CD4-positive, alpha-beta T cell treated with Interferon alpha-2 for 1 hour (primary cell): ENCODE measurements around the gene MAPK14.
A peak's percentile ranks its signal among the peaks of the same experiment; 100 is the strongest.
"Not testable (repeated sequence)": the region's sequence is repeated elsewhere in the genome, so short reads cannot be mapped to it uniquely, and the experiment has no call there.

Experiments used
- DNase-seq, 2 donors: peaks; one replicate each; pipeline ENCODE4 v3.0.0-alpha.2; 2020 to 2022

MAPK14 gene

GRCh38 chr6:36027501-36028087 is at the start of gene MAPK14:
MAPK14 (plus strand) TSS chr6:36027808; CDS start chr6:36028158, 350 bp downstream.
- peak; percentile 99 to 100 for DNase-seq

GRCh38 chr6:35980126-35980525 is 47.5 kb upstream of the MAPK14 start:
- DNase-seq: not testable (repeated sequence)

GRCh38 chr6:35980991-35981645 is 46.5 kb upstream of the MAPK14 start:
- no peak for DNase-seq

DNA sequence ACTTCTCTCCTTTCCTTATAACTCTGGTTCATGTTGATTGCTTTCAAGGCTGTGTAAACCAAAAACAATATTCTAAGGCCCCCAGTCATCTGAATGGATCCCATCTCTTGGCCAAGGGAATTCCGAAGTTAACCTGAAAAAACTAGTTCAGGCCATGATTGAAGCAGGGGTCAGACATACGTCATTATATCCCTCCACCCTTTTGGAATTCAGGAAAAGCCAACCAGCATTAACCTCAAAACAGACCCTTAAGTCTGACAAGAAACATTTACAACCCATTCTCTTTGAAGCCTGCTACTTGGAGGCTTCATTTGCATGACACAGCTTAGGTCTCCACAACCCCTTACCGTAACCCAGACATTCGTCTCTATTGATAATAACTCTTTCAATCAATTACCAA is 42.9 kb upstream of the MAPK14 start:
- DNase-seq: no peak

- not testable (repeated sequence) for DNase-seq
These were observed 39.6 kb upstream of the MAPK14 start for GRCh38 chr6:35988047-35988446.

- no peak for DNase-seq
These were observed 34.5 kb upstream of the MAPK14 start for GRCh38 chr6:35993150-35993549.

DNA sequence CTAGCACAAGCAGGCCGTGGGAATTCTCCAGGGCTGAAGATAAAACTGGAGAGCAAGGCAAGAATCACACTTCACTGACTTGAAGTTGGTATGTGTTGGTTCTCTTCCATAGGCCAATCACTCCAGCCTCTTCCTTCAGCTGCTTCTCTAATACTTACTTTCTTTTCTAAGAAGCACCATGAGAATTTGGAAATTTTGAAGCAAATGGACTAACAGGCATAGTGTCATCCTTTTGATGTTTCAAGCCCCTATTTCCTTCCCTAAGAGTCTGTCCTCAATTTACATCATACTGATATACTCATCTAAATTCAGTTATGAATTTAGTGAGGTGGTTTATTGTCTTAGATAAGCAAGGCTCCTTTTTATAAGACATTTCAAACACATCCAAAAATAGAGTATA is 27.2 kb upstream of the MAPK14 start:
- no peak for DNase-seq

- no peak for DNase-seq
These were observed 11.9 kb upstream of the MAPK14 start for GRCh38 chr6:36015666-36016065.

- no peak for DNase-seq
These were observed 9.3 kb upstream of the MAPK14 start for GRCh38 chr6:36018339-36018738.

DNA sequence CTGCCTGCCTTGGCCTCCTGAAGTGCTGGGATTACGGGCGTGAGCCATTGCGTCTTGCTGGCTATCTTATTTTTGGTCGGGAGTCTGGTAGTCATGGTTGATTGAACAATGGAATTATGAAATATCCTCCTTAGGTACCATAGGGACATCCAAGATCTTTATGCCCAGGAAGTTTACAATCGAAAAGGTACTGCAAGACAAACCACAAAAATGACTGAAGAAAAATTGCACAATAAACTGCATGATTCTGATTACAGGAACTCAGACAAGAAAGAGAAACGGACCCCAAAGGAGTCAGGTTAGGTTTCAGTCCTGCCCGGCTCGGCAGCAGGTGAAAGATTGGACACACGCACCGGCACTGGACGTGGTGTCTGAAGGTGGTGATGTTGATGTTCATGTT is 8.4 kb upstream of the MAPK14 start:
- no peak for DNase-seq

GRCh38 chr6:36020154-36020553 is 7.5 kb upstream of the MAPK14 start:
- DNase-seq: no peak

DNA sequence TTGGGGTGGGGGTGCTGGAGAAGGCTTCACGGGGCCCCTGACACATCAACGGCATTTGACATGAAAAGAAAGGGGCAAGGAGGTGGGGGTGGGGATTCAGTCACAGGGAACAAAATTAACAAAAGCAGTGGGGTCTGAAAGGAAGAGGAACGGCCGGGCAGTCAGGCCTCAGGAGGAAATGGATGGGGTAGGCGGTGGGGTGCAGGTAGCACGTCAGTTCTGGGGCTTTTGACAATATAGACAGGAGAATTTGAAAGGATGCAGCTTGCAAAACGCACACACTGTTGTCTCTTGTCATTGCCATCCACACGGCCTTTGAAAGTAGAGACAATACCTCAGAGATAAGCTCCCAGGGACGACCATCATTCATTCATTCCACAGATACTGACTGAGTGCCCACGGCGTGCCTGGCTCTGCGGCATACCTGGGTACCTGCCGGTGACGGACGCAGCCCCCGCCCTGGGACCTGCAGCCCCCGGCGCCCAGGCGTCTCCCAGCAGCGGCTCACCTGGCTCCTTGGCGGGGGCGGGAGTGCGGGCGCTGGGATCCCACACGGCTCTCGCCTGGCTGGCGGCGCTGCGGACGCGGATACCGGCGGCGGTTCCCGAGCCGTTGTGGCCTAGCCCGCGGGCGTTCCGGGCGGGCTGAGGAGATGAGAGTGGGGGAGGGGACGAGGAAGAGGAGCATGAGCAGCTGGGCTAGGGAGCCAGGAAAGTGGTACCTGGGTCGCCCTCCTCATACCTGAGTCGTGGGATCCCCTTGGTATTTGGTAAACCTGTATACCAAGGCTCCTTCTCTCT is 3.4 kb upstream of the MAPK14 start, which contains the start of gene SLC26A8:
SLC26A8 (minus strand) TSS at position 646 of the 800 bp plus-strand sequence. CDS start 4,934 bp downstream, outside the sequence.
- no peak for DNase-seq

GRCh38 chr6:36025260-36025931 is 2.2 kb upstream of the MAPK14 start:
- DNase-seq: no peak

GRCh38 chr6:36025932-36026327 is 1.7 kb upstream of the MAPK14 start:
- no peak for DNase-seq

DNA sequence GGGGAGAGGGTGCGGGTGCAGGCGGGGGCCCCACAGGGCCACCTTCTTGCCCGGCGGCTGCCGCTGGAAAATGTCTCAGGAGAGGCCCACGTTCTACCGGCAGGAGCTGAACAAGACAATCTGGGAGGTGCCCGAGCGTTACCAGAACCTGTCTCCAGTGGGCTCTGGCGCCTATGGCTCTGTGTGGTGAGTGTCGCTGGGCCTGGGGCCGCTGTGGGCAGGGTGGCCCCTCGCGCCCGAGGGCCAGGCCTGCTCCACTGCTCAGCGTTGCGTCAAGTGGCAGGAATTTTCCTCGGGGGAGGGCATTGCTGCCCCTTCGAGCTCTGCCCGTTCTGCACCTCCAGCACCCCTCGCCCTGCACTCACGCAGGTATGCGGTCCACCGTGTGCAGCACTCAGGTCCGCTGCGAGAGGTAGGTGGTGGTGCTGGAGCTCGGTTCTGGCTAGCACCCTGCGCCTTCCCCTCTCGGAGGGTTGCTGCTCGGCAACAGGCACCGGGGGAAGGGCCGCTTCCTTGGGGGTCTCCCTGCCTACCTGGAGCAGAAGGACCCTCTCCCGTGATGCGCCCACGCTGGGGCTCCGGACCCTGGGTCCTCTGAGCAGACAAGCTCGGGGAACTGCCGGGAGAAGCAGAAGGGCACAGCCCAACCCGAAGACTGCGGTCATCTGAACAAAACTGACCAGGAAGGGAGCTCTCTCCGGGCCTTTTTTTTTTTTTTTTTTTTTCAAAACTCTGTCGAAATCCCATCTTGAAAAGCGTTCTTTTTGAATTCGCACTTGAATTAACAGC is 674 bp downstream of the MAPK14 start:
- DNase-seq: peak; percentile 18 to 43

- peak; percentile 55 to 67 for DNase-seq
These were observed 1.3 kb downstream of the MAPK14 start for GRCh38 chr6:36028877-36029324.

- no peak for DNase-seq
These were observed 1.9 kb downstream of the MAPK14 start for GRCh38 chr6:36029464-36029863.

DNA sequence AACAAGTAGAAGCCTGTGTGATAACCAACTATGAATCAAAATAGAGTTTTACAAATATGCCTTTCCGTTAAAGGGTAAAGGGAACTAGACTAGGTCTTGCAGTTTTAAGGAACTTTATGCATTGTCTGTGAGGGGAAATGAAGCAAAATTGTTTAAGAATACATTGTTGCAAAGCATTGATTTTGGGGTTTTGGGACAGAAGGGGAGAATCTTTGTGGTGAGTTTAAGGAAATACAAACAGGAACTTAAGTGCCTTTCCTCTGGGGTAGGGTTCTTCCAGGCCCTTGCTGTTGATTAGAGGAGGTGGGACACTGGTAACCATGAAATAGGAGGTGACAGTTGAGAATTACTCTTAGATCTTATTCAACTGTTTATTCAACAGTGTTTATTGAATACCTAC is 4.7 kb downstream of the MAPK14 start:
- DNase-seq: no peak

DNA sequence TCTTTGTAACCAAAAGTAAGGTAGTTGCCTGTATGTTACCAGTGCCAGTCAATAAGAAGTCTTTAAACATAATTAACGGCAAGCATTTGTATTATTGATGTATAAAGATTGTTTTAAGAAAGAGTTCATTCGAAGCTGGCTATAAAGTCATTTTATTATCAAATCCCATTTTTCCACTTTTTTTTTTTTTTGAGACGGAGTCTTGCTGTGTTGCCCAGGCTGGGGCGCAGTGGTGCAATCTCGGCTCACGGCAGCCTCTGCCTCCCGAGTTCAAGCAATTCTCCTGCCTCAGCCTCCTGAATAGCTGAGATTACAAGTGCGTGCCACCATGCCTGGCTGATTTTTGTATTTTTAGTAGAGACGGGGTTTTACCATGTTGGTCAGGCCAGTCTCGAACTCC is 5.5 kb downstream of the MAPK14 start:
- DNase-seq: not testable (repeated sequence)

GRCh38 chr6:36033935-36034334 is 6.3 kb downstream of the MAPK14 start:
- DNase-seq: peak; percentile 16 to 17

DNA sequence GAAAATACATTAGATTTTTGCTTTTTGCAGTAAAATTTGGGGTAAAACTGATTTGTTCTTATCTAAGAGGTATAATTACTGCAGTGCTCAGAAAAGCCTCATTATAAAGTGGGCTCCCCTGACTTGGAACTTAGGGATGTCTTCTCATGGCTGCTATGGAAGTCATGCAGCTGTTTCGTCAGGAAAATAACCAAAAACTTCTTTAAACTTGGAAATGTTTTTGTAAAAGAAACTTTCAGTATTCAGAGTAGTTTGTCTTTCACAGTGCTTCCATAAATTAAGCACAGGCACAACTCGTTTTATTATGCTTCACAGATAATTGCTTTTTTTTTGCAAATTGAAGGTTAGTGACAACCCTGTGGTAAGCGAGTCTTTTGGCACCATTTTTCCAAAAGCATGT is 6.8 kb downstream of the MAPK14 start:
- DNase-seq: no peak

- DNase-seq: no peak
These were observed 7.6 kb downstream of the MAPK14 start for GRCh38 chr6:36035225-36035624.
